SK-N-SH (cell line): ENCODE data around the gene WWOX. TPM values are rescaled to one million over a fixed set of nuclear protein-coding genes. Genes with fewer than 3 reads are reported as not detected.

Source experiments
- CTCF ChIA-PET: fragments of 300-600, 350-600 bp; formaldehyde crosslinking; extraction: SDS; loops from one replicate; lab custom pipeline; 2021; lab: Yijun Ruan, JAX
- POLR2A ChIA-PET: fragments of 350-600 bp; sonication (Branson Sonifier 250); formaldehyde crosslinking; extraction: SDS; loops from one replicate; lab custom pipeline; 2020; ENCODE audit warnings: antibody characterized with exemption, inconsistent platforms; lab: Yijun Ruan, JAX
- DNase-seq: peaks from one replicate; pipeline ENCODE4 v3.0.0; 2012
- H2AFZ ChIP-seq: fragments of 200-600 bp; sonication (generic); 2 replicates; pipeline ENCODE4 v1.8.1; 2016; ENCODE audit warnings: antibody characterized with exemption, mild to moderate bottlenecking, low read depth
- H3F3A ChIP-seq: fragments of 200-600 bp; sonication (generic); replicated peaks from 2 replicates; pipeline ENCODE3; 2016; ENCODE audit warnings: antibody characterized with exemption, mild to moderate bottlenecking; ENCODE audit not compliant: insufficient read depth
- H3K27ac ChIP-seq, 2 experiments: fragments of 200-500 bp in 1 of 2; fragments of 200-600 bp in 1 of 2; sonication (Bioruptor generic) in 1 of 2; sonication (generic), shearing (Covaris generic) in 1 of 2; 2 replicates each; pipeline versions ENCODE4 v1.5.1 to v1.6.1; 2014 to 2016; ENCODE audit warnings: low read depth in 2 of 2, inconsistent platforms in 1 of 2, low read length in 1 of 2, mild to moderate bottlenecking in 1 of 2, mixed read lengths in 1 of 2
- H3K27me3 ChIP-seq: fragments of 200-600 bp; sonication (generic), shearing (Covaris generic); 2 replicates; pipeline ENCODE4 v1.6.1; 2016; ENCODE audit warnings: mixed run types; ENCODE audit not compliant: insufficient read depth
- H3K36me3 ChIP-seq, 2 experiments: fragments of 200-500 bp in 1 of 2; fragments of 200-600 bp in 1 of 2; sonication (Bioruptor generic) in 1 of 2; sonication (generic) in 1 of 2; replicated peaks in 1 of 2; 2 replicates each; pipeline versions ENCODE3 to v1.5.1; 2014 to 2016; ENCODE audit warnings: low read length in 1 of 2, mild to moderate bottlenecking in 1 of 2; ENCODE audit not compliant: insufficient read depth in 2 of 2, control insufficient read depth in 1 of 2
- H3K4me1 ChIP-seq, 2 experiments: fragments of 200-500 bp in 1 of 2; fragments of 200-600 bp in 1 of 2; sonication (Bioruptor generic) in 1 of 2; sonication (generic), shearing (Covaris generic) in 1 of 2; 2 replicates each; pipeline versions ENCODE4 v1.5.1 to v1.6.1; 2014 to 2016; ENCODE audit warnings: low read depth in 1 of 2, low read length in 1 of 2, mixed run types in 1 of 2; ENCODE audit not compliant: insufficient read depth in 2 of 2, control insufficient read depth in 1 of 2
- H3K4me2 ChIP-seq: fragments of 200-600 bp; sonication (generic), shearing (Covaris generic); 2 replicates; pipeline ENCODE4 v1.6.1; 2017; ENCODE audit warnings: mixed run types
- H3K4me3 ChIP-seq, 2 experiments: fragments of 200-500 bp in 1 of 2; fragments of 200-600 bp in 1 of 2; sonication (Bioruptor generic) in 1 of 2; sonication (generic), shearing (Covaris generic) in 1 of 2; 2 replicates each; pipeline versions ENCODE4 v1.5.1 to v1.8.1; 2014 to 2016; ENCODE audit warnings: low read depth in 2 of 2, inconsistent platforms in 1 of 2, low read length in 1 of 2, mild to moderate bottlenecking in 1 of 2, mixed read lengths in 1 of 2, moderate library complexity in 1 of 2
- H3K79me2 ChIP-seq: fragments of 200-600 bp; sonication (generic); 2 replicates; pipeline ENCODE4 v1.8.1; 2017; ENCODE audit warnings: mild to moderate bottlenecking; ENCODE audit not compliant: insufficient read depth
- H3K9ac ChIP-seq: fragments of 200-600 bp; sonication (generic); 2 replicates; pipeline ENCODE4 v1.6.1; 2017; ENCODE audit warnings: mixed run types
- H3K9me2 ChIP-seq: fragments of 200-600 bp; sonication (generic); 2 replicates; pipeline ENCODE4 v1.6.1; 2017; ENCODE audit warnings: mixed run types
- H3K9me3 ChIP-seq: fragments of 200-600 bp; sonication (generic); 2 replicates; pipeline ENCODE4 v1.6.1; 2017; ENCODE audit warnings: mixed run types, mild to moderate bottlenecking, moderate library complexity
- H4K20me1 ChIP-seq: fragments of 200-600 bp; sonication (generic); 2 replicates; pipeline ENCODE4 v1.6.1; 2017; ENCODE audit warnings: mild to moderate bottlenecking, mixed run types; ENCODE audit not compliant: insufficient read depth
- CHD2 ChIP-seq: fragments of 150-350 bp; IDR thresholded peaks from 2 replicates; pipeline ENCODE4 v1.6.1; 2018; ENCODE audit warnings: low read length; ENCODE audit not compliant: partially characterized antibody
- ELF1 ChIP-seq: IDR thresholded peaks from 2 replicates; pipeline ENCODE4 v1.4.0; 2012
- EP300 ChIP-seq, 2 experiments: IDR thresholded peaks; 2 replicates each; pipeline versions ENCODE4 v1.4.0 to v1.6.1; 2012; ENCODE audit warnings: borderline replicate concordance in 1 of 2, low read depth in 1 of 2, low read length in 1 of 2
- EZH2phosphoT487 ChIP-seq: fragments of 200-600 bp; sonication (generic); IDR thresholded peaks from 2 replicates; pipeline ENCODE4 v1.6.1; 2017; ENCODE audit warnings: low read depth, mixed run types, mild to moderate bottlenecking, antibody characterized with exemption, moderate library complexity, borderline replicate concordance
- FOSL2 ChIP-seq: IDR thresholded peaks from 2 replicates; pipeline ENCODE4 v1.4.0; 2012; ENCODE audit warnings: low read depth, mild to moderate bottlenecking, moderate library complexity, borderline replicate concordance
- FOXM1 ChIP-seq: IDR thresholded peaks from 2 replicates; pipeline ENCODE4 v1.4.0; 2012; ENCODE audit warnings: low read depth, mild to moderate bottlenecking
- GABPA ChIP-seq: IDR thresholded peaks from 2 replicates; pipeline ENCODE4 v1.4.0; 2012; ENCODE audit warnings: low read depth, mild to moderate bottlenecking
- NFIC ChIP-seq: IDR thresholded peaks from 2 replicates; pipeline ENCODE4 v1.4.0; 2012; ENCODE audit warnings: borderline replicate concordance
- NRF1 ChIP-seq: IDR thresholded peaks from 2 replicates; pipeline ENCODE4 v1.6.1; 2012; ENCODE audit warnings: low read depth, mild to moderate bottlenecking, low read length
- RAD21 ChIP-seq: IDR thresholded peaks from 2 replicates; pipeline ENCODE4 v1.6.1; 2012; ENCODE audit warnings: mild to moderate bottlenecking, low read length
- RCOR1 ChIP-seq: fragments of 150-350 bp; IDR thresholded peaks from 2 replicates; pipeline ENCODE4 v1.6.1; 2017; ENCODE audit warnings: antibody characterized with exemption, low read length
- RXRA ChIP-seq: IDR thresholded peaks from 2 replicates; pipeline ENCODE4 v1.4.0; 2012; ENCODE audit warnings: low read depth, mild to moderate bottlenecking, borderline replicate concordance
- SIN3A ChIP-seq: IDR thresholded peaks from 2 replicates; pipeline ENCODE4 v1.6.1; 2012; ENCODE audit warnings: low read depth, mild to moderate bottlenecking, low read length, moderate library complexity, borderline replicate concordance
- SMC3 ChIP-seq: IDR thresholded peaks from 2 replicates; pipeline ENCODE4 v1.6.1; 2012; ENCODE audit warnings: low read depth, low read length, improper control_type of control experiment
- TAF1 ChIP-seq: IDR thresholded peaks from 2 replicates; pipeline ENCODE4 v1.6.1; 2012; ENCODE audit warnings: low read depth, mild to moderate bottlenecking, low read length, moderate library complexity, borderline replicate concordance
- TCF12 ChIP-seq: IDR thresholded peaks from 2 replicates; pipeline ENCODE4 v1.4.0; 2012
- TEAD4 ChIP-seq: IDR thresholded peaks from 2 replicates; pipeline ENCODE4 v1.4.0; 2012; ENCODE audit warnings: mild to moderate bottlenecking, borderline replicate concordance; ENCODE audit not compliant: insufficient read depth
- WGBS: methylation state at CpG from one replicate; pipeline ENCODE4 v1.1.6; 2017; ENCODE audit warnings: low lambda C conversion rate; 5-methylcytosine and 5-hydroxymethylcytosine counted together
- polyA plus RNA-seq, 3 experiments: library from polyadenylated mRNA; depleted of rRNA; stranded (reverse); fragments of >200 nt; gene quantifications; 2 replicates each; pipeline ENCODE4 v1.2.3, GENCODE V29; 2012
- TF ChIP-seq, protein P1 (sequence below): IDR thresholded peaks from 2 replicates; pipeline ENCODE4 v1.4.0; 2012; ENCODE audit warnings: low read depth
- TF ChIP-seq, protein P2 (sequence below): fragments of 150-350 bp; IDR thresholded peaks from 2 replicates; pipeline ENCODE4 v1.6.1; 2017; ENCODE audit warnings: antibody characterized with exemption, low read length, low read depth, borderline replicate concordance
- TF ChIP-seq, protein P3 (sequence below): fragments of 150-350 bp; IDR thresholded peaks from 2 replicates; pipeline ENCODE4 v1.6.1; 2016; ENCODE audit warnings: mild to moderate bottlenecking, low read depth, low read length
- TF ChIP-seq, protein P4 (sequence below): IDR thresholded peaks from 2 replicates; pipeline ENCODE4 v1.6.1; 2012; ENCODE audit warnings: mild to moderate bottlenecking, low read depth, low read length, moderate library complexity
- TF ChIP-seq, protein P5 (sequence below): IDR thresholded peaks from 2 replicates; pipeline ENCODE4 v1.4.0; 2012; ENCODE audit warnings: low read depth, borderline replicate concordance

WWOX gene
- polyA plus RNA-seq, 1 of the 3 experiments (the other 2 are of a cell fraction): 10.8 TPM

DNA sequence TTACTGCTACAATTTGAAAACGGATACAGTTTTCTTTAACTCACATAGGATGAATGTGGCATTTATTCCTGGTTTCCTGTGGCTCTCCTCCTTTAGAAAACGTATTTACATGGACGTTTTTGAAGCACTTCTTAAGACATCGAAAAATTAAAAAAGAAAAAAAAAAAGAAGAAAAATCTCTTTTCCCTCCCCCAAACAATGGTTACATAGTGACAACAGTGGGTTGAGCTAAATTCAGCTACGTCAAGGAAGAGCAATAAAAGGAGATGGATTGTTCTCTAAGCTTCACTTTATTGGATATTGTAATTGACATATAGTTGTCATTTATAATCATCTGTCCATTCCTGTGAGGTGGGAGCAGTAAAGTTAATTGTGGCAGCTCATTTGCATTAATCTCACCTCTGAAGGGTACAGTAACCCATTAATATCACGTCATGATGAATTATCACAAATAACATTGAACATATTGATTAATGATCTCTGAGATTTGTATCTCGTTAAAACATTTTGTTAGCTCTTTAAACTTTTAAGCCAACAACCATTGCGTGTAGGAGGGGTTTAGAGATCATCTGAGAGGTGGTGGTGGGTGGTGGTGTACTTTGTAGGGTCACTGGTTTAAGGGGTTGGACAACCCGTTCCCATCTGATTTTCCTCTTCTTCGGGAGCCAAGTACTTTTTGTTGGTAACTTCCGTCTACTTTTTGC is 184.2 kb downstream of the WWOX start:
- no peak for TF ChIP-seq TCF12
- TF ChIP-seq, protein P1, sequence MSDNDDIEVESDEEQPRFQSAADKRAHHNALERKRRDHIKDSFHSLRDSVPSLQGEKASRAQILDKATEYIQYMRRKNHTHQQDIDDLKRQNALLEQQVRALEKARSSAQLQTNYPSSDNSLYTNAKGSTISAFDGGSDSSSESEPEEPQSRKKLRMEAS: no peak
- no peak for TF ChIP-seq NRF1
- no peak for TF ChIP-seq TAF1
- TF ChIP-seq RXRA: no peak
- no peak for TF ChIP-seq EP300 (IDR thresholded peaks at IDR 0.05; ENCODE audit: borderline replicate concordance in 1 of 2, low read depth in 1 of 2, low read length in 1 of 2)
- TF ChIP-seq SMC3: no peak
- TF ChIP-seq, protein P2, sequence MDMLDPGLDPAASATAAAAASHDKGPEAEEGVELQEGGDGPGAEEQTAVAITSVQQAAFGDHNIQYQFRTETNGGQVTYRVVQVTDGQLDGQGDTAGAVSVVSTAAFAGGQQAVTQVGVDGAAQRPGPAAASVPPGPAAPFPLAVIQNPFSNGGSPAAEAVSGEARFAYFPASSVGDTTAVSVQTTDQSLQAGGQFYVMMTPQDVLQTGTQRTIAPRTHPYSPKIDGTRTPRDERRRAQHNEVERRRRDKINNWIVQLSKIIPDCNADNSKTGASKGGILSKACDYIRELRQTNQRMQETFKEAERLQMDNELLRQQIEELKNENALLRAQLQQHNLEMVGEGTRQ: no peak
- no peak for TF ChIP-seq NFIC
- no peak for TF ChIP-seq RCOR1
- POLR2A ChIA-PET: no interaction called here
- CTCF ChIA-PET: interaction anchor here (0.7 kb wide), 1 partner anchor 13 kb away, joined by 3 read pairs; no protein-coding TSS in a partner anchor

DNA sequence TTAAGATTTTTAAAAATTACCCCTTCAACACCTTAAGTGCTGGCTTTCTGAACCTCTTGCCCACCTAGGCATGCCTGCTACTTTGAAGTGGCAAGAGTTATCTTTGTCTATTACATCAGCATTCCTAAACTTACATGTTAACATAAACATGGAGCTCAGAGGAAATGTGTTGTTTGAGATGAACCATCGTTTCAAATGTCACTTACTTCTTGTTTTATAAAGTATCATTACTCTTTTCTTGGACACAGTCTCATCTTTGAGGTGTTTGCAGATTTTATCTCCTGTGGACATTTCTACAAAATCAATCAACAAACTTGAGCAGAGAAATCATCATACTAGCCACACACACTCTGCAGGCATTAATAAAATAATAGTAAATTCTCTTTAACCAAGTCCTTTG is 184.9 kb downstream of the WWOX start:
- H3K27me3 ChIP-seq: no peaks in the 10 kb centered on the region
- no peak overlapping the region for H3K4me3 ChIP-seq
- H3K36me3 ChIP-seq: no peaks in the 10 kb centered on the region
- no peak overlapping the region for H3K9ac ChIP-seq
- POLR2A ChIA-PET: no interaction called here
- 63% methylated on average over 1 of the region's 1 CpG for WGBS
- DNase-seq: no peak
- no peaks in the 10 kb centered on the region for H4K20me1 ChIP-seq
- no peaks in the 10 kb centered on the region for H3K9me3 ChIP-seq
- no peaks in the 10 kb centered on the region for H3K9me2 ChIP-seq
- TF ChIP-seq, protein P3, sequence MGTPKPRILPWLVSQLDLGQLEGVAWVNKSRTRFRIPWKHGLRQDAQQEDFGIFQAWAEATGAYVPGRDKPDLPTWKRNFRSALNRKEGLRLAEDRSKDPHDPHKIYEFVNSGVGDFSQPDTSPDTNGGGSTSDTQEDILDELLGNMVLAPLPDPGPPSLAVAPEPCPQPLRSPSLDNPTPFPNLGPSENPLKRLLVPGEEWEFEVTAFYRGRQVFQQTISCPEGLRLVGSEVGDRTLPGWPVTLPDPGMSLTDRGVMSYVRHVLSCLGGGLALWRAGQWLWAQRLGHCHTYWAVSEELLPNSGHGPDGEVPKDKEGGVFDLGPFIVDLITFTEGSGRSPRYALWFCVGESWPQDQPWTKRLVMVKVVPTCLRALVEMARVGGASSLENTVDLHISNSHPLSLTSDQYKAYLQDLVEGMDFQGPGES: no peak
- TF ChIP-seq, protein P1: no peak
- TF ChIP-seq SIN3A (no peak), EZH2phosphoT487 (no peak), RAD21 (no peak), FOXM1 (no peak), FOSL2 (no peak), RCOR1 (no peak), CHD2 (no peak), ELF1 (no peak), TCF12 (no peak), GABPA (no peak), TEAD4 (no peak)
- TF ChIP-seq, protein P4, sequence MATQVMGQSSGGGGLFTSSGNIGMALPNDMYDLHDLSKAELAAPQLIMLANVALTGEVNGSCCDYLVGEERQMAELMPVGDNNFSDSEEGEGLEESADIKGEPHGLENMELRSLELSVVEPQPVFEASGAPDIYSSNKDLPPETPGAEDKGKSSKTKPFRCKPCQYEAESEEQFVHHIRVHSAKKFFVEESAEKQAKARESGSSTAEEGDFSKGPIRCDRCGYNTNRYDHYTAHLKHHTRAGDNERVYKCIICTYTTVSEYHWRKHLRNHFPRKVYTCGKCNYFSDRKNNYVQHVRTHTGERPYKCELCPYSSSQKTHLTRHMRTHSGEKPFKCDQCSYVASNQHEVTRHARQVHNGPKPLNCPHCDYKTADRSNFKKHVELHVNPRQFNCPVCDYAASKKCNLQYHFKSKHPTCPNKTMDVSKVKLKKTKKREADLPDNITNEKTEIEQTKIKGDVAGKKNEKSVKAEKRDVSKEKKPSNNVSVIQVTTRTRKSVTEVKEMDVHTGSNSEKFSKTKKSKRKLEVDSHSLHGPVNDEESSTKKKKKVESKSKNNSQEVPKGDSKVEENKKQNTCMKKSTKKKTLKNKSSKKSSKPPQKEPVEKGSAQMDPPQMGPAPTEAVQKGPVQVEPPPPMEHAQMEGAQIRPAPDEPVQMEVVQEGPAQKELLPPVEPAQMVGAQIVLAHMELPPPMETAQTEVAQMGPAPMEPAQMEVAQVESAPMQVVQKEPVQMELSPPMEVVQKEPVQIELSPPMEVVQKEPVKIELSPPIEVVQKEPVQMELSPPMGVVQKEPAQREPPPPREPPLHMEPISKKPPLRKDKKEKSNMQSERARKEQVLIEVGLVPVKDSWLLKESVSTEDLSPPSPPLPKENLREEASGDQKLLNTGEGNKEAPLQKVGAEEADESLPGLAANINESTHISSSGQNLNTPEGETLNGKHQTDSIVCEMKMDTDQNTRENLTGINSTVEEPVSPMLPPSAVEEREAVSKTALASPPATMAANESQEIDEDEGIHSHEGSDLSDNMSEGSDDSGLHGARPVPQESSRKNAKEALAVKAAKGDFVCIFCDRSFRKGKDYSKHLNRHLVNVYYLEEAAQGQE: no peak
- TF ChIP-seq, protein P5, sequence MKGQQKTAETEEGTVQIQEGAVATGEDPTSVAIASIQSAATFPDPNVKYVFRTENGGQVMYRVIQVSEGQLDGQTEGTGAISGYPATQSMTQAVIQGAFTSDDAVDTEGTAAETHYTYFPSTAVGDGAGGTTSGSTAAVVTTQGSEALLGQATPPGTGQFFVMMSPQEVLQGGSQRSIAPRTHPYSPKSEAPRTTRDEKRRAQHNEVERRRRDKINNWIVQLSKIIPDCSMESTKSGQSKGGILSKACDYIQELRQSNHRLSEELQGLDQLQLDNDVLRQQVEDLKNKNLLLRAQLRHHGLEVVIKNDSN: no peak
- TF ChIP-seq, all 33 proteins: peak for 0
- Histone ChIP-seq H3K4me1 (no peaks in the 10 kb centered on the region; a peak in 1 of 4 replicates), H2AFZ (no peak overlapping the region), H3F3A (no peaks in the 10 kb centered on the region), H3K79me2 (no peaks in the 10 kb centered on the region), H3K27ac (no peak overlapping the region), H3K4me2 (no peak overlapping the region)
- CTCF ChIA-PET: no interaction called here

More for the DNA sequence above, 184.2 kb downstream of the WWOX start:
- no peak overlapping the region for H3K9ac ChIP-seq
- no peaks in the 10 kb centered on the region for H4K20me1 ChIP-seq
- H3K4me3 ChIP-seq: no peak overlapping the region
- H3K27me3 ChIP-seq: no peaks in the 10 kb centered on the region
- H3F3A ChIP-seq: no peaks in the 10 kb centered on the region
- H3K4me2 ChIP-seq: no peak overlapping the region
- H3K79me2 ChIP-seq: no peaks in the 10 kb centered on the region
- 81% methylated on average over 11 of the region's 11 CpGs for WGBS
- no peak overlapping the region for H2AFZ ChIP-seq
- no peaks in the 10 kb centered on the region for H3K36me3 ChIP-seq
- H3K27ac ChIP-seq: no peak overlapping the region
- H3K9me3 ChIP-seq: no peaks in the 10 kb centered on the region
- no peaks in the 10 kb centered on the region; a peak in 1 of 4 replicates for H3K4me1 ChIP-seq
- no peaks in the 10 kb centered on the region for H3K9me2 ChIP-seq
- no peak for DNase-seq
